ENCODE data around the gene SRPK1. TPM values are rescaled to one million over a fixed set of nuclear protein-coding genes. Genes with fewer than 3 reads are reported as not detected.

Gene SRPK1
- total RNA-seq, 1 donor from 2014 or later: 163 TPM

GRCh38 chr6:35786810-35787209 is 134.1 kb downstream of the SRPK1 start:
- intact Hi-C loops (cut with micrococcal nuclease): no loop called here
- DNase-seq: no peak
- H3K36me3 Mint-ChIP-seq (ENCODE audit: low read depth): no peaks in the 10 kb centered on the region
- no peak overlapping the region for H3K27ac Mint-ChIP-seq
- H3K4me1 Mint-ChIP-seq: no peaks in the 10 kb centered on the region
- H3K27me3 Mint-ChIP-seq: peaks cover 35% of the 10 kb centered on the region
- no peak overlapping the region for H3K4me3 Mint-ChIP-seq
- no peaks in the 10 kb centered on the region for H3K9me3 Mint-ChIP-seq

GRCh38 chr6:35786272-35786671 is 134.6 kb downstream of the SRPK1 start:
- Mint-ChIP-seq H3K27ac (no peak overlapping the region), H3K27me3 (peaks cover 36% of the 10 kb centered on the region), H3K4me3 (no peak overlapping the region), H3K9me3 (no peaks in the 10 kb centered on the region), H3K4me1 (no peaks in the 10 kb centered on the region), H3K36me3 (ENCODE audit: low read depth) (no peaks in the 10 kb centered on the region)
- intact Hi-C loops (cut with micrococcal nuclease): no loop called here
- DNase-seq: no peak

- Mint-ChIP-seq H3K4me3 (no peak overlapping the region), H3K36me3 (ENCODE audit: low read depth) (no peaks in the 10 kb centered on the region), H3K4me1 (no peaks in the 10 kb centered on the region), H3K27ac (no peak overlapping the region), H3K27me3 (peaks cover 40% of the 10 kb centered on the region), H3K9me3 (no peaks in the 10 kb centered on the region)
- no peak for DNase-seq
- intact Hi-C loops (cut with micrococcal nuclease): no loop called here
Observed at GRCh38 chr6:35784200-35784599, 136.7 kb downstream of the SRPK1 start.

Other genes starting within 250 kb of the SRPK1 start
- 85.0 and 85.1 TPM in 2 replicates for gene FKBP5, start 232.2 kb downstream of the SRPK1 start, total RNA-seq
- gene ARMC12, start 184.1 kb downstream of the SRPK1 start, total RNA-seq: 0.58 and 0.64 TPM in 2 replicates
- not detected in 2 replicates for gene CLPSL2, start 144.5 kb downstream of the SRPK1 start, total RNA-seq
- gene CLPSL1, start 140.1 kb downstream of the SRPK1 start, total RNA-seq: not detected in 2 replicates
- not detected in 2 replicates for gene CLPS, start 123.8 kb downstream of the SRPK1 start, total RNA-seq
- gene LHFPL5, start 115.7 kb downstream of the SRPK1 start, total RNA-seq: not detected in 2 replicates
- gene SLC26A8, start 103.5 kb upstream of the SRPK1 start, total RNA-seq: not detected in 2 replicates
- 40.9 and 42.5 TPM in 2 replicates for gene MAPK14, start 106.7 kb upstream of the SRPK1 start, total RNA-seq
- 59.4 and 61.6 TPM in 2 replicates for gene MAPK13, start 209.4 kb upstream of the SRPK1 start, total RNA-seq